RKO (cell line): ENCODE results near the gene LRRTM4.

Experiments used
- DNase-seq: peaks from one replicate; pipeline ENCODE4 v3.0.0-alpha.2; 2016; ENCODE audit warnings: low spot score

The LRRTM4 gene

DNA sequence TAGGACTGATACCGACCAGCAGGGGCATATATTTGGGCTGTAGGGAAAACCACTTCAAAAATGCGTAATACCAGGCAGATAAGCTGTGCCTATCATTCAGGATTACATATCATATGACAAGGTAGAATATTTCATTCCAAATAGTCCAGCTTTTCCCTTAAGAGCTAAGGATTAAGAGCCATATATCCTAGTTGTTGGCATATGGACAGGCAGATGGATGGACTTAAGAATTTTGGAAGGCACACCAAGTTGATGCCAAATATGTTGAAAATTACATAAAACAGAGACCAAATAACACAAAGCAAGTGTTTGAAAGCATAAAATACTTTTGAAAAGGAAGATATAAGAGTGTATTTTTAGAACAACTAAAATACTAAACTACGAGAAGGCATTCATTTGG lies 52.1 kb downstream of the LRRTM4 start:
- DNase-seq, result no peak

- no peak for DNase-seq
Observed at GRCh38 chr2:77469106-77469505, 53.1 kb downstream of the LRRTM4 start.

DNA sequence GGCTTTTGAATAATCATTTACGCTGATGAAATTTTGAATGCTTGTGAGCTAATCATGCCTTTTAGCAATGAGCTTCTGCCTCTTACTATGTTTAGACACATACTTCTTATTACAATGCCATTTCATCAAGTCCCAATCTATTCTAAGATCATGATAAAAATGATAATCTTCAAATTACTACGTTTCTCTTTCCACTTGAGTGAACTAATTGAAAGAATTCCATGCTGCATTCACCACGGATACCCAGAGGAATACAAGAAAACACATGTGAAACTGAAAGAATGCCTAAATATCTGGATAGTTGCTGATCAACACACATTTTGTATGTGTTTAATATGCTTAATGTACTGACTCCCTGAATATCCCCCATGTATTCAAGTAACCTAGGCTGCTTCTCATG lies 62.3 kb downstream of the LRRTM4 start:
- DNase-seq, result no peak

DNA sequence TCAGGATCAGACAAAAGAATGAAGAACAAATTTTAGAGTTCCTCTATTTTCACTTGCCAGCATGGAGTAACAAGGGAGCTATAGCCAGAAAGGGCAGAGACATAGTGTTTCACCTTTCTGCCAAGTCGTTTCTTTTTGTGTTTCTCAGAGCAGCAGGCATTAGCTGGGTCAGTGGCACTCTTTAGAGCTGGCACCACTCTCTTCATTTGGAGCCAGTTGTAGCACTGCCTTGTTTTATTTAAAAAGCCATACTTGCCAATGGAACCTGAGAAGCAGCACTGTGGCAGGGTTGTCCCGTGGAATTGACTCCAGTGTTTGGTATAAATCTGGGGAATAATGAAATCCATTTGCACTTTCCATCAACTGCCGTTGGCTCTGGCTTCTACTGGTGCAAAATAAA lies 64.0 kb downstream of the LRRTM4 start:
- DNase-seq, result no peak

DNA sequence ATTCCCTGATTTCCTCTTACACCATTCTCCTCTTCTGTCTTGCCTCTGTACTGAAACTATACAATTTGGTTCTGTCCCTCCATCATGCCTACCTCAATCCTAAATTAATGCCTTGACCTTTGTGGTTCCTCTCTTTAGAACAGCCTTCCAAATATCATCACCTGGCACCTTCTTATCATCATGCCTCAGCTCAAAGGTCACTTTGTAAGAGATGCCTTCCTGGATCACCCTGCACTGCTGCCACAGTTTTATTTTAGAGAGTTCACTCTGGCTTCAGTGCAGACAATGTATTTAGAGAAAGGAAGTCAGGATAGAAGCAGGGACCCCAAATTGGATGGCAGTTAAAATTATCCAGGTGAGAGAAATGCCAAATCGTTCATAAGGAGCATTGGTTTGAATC lies 64.5 kb downstream of the LRRTM4 start:
- no peak for DNase-seq

GRCh38 chr2:77443076-77443475 lies 79.1 kb downstream of the LRRTM4 start:
- DNase-seq, result peak; percentile 54

DNA sequence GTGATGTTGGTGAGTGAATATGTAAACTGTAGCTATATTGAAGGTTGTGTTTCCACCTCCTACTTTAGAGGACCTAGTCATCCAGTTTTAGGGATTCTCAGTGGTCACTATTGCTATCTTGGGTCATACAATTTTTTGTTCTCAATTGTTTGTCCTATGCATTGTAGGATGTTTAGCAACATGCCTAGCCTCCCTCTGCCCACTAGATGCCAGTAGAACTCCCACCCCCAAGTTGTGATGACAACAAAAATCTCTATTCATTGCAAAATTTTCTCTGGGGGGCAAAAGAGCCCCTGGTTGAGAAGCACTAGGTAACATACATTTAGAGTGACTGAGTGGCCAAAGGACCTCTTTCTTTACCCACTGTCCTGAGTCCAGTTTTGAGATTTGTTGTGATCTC lies 87.3 kb downstream of the LRRTM4 start:
- peak; percentile 0 for DNase-seq

GRCh38 chr2:77428946-77429345 lies 93.2 kb downstream of the LRRTM4 start:
- no peak for DNase-seq

DNA sequence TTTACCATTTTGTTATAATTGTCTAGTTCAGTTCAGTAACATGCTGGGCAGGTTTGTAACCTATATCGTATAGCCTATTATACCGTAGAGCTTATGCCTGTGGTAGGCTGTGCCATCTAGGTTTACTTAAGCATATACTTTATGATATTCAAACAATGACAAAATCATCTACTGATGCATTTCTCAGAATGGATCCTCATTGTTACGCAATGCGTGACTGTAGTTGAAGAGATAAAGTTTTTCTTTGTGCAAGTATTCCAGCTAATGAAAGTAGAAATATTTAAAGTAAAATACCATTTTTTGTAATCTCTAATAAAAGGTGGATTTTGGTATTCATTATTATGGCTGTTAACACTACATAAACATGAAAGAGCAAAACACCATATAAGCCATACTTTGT lies 100.2 kb downstream of the LRRTM4 start:
- no peak for DNase-seq

GRCh38 chr2:77418537-77418936 lies 103.6 kb downstream of the LRRTM4 start:
- DNase-seq, result no peak

DNA sequence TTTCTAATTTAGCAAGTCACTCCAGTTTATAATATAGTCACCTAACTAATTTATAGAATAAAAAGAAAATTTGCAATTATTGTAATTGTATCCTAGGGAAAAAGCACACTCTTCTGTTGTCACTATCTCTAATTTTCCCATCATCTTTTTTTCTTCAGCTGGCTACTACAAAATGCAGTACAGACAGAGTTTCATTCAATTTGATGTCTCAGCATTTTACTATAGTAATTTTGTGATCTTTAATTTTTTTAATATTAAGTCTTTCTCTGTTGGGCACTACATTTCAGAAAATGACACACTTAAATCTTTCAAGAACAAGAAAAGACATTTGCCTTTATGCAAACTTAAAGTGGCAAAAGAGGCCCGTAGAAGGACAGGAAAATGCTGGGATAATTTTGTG lies 118.0 kb downstream of the LRRTM4 start:
- no peak for DNase-seq

DNA sequence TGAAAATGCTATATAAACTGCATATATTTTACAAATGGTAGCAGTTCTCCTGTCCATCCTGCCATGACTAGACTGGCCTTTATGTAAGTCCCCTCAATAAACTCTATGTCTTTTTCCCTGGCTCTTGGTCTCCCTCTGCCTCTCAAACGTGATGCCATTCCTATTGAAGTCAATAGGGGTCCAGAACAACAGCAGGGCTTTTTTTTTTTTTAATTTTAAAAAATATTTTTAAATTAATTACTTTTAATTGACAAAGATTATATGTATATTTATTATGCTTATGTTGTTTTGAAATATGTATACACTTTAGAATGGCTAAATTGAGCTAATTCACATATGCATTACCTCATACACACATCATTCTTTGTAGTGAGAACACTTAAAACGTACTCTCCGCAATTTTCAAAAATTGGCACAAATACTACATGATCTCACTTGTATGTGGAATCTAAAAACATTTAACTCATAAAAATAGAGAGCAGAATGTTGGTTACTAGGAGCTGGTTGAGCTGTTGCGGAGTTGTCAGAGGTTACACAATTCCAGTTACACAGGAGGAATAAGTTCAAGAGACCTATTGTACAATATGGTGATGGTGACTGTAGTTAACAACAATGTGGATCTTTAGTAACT lies 123.1 kb downstream of the LRRTM4 start:
- no peak for DNase-seq

DNA sequence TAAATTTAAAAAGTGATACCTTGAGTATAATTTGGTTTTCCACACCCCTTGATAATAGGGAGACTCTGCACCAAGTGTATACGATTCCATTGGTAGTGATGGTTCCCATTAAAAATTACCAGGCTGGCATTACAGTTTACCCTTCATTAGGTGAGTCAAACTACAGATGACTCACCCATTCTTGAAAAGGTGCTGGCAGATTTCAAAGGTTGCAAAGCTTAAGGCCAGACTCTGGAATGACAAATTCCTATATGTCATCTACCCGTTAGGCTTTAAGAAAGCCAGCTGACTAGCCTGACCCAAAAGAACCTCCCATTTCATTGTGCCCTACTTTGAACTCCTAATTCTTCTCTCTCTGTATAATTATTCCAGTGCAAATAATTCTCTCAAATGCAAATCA lies 124.4 kb downstream of the LRRTM4 start:
- peak; percentile 12 for DNase-seq

DNA sequence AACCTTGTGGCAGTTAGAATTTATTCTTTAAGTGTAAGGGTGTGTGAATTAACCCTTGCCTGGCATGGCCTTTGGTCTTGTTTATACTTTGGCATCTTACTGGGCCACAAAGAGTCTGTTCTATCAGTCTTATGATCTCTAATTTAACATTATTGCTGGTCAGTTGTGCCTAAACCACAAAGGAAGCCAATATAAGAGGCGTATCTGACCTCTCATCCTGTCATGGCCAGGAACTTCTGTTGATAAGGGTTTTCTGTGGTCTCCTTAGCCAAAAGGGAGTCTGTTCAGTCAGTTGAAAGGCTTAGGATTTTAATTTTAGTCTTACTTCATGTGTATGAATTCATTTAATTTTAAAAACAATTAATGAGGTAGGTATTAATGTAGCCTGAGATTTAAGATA lies 127.2 kb downstream of the LRRTM4 start:
- no peak for DNase-seq

DNA sequence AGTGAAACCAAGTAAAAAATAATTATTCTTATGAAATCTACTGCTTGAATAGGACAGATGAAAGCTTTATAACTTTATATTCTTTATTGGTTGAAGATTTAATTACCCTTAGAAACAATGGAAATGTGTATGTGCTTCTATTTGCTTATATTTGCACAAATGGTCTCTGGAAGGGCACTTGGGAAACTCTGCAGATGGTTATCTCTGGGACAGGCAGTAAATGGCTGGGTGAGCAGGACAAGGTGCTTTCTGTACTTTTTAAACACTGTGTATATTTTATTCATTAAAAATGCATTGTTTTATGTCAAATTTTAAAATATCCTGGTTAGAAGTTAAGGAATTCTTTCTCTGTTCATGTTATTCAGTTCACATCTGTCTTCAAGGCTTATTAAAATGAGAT lies 131.1 kb downstream of the LRRTM4 start:
- DNase-seq, result no peak

- no peak for DNase-seq
Observed at GRCh38 chr2:77387324-77387723, 134.9 kb downstream of the LRRTM4 start.

DNA sequence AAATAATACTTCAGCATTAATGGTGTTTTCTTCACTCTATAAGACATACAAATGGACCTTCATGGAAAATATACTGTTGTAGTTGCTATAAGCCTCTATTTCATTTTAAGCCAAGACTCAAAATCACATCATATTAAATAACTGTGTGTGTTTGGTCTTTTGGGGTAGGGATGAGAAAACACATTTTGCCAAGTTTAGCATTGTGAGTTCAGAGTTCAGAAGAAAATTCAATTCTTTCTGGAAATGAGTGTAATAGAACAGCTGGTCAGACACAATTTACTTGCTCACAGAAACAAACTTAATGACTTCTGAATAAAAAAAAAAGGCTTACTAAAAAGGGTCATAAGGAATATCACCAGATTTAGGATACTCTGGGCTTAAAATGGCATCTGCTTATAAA lies 149.5 kb downstream of the LRRTM4 start:
- no peak for DNase-seq

GRCh38 chr2:77370511-77370910 lies 151.7 kb downstream of the LRRTM4 start:
- no peak for DNase-seq

DNA sequence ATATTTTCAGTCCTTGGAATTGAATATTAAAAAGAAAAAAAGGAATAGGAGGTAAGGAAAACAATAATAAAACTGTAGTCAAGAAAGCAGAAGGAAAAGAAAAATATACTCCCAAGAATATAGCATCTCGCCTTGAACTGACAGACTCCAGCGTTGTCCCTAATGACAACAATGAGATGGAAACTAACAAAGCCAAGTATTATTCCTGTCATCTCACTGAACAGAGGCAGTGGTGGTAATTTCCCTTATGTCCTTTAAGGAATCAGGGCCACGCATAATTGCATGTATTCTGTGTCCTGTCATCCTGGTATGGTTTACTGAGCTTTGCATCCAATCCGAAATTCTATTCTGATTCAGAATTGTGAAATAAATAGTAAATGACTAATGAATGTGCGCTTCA lies 158.9 kb downstream of the LRRTM4 start:
- no peak for DNase-seq

GRCh38 chr2:77348821-77349220 lies 173.4 kb downstream of the LRRTM4 start:
- no peak for DNase-seq

GRCh38 chr2:77336013-77336412 lies 186.2 kb downstream of the LRRTM4 start:
- DNase-seq, result no peak

DNA sequence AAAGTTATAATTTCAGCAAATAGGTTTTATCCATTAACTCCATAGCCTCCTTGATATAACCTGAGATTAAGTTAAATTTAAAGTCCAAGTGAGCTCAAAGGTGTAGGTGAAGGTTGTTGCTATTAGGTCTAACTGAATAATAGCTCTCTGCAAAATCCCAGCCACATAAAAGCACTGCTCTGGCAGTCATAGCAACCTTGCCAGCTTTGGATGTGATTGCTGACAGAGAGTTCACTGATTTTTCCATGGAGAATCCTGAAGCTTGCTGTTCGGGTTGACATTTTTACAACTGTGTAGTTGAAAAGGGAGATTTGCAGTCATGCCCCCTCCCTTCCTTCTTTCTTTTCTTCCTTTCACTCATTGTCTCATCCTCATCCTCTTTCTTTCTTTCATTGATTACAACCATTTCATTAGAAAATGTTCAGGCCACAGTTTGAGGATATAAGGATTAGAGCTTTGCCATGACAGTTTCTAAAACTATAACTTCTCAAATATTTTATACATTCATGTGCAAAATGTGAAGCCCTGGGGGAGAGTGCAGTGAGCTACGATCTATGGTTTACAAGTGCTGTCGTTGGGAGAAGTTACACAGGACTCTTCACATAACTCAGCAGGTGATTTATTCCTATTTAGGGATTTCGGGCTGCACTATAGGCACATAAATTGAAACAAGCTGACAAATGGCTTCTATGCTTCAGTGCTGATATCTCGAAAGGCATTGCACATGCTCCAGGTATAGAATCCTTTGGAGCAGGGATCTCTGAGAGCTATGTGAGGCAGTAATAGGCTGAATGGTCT lies 193.8 kb downstream of the LRRTM4 start:
- no peak for DNase-seq

DNA sequence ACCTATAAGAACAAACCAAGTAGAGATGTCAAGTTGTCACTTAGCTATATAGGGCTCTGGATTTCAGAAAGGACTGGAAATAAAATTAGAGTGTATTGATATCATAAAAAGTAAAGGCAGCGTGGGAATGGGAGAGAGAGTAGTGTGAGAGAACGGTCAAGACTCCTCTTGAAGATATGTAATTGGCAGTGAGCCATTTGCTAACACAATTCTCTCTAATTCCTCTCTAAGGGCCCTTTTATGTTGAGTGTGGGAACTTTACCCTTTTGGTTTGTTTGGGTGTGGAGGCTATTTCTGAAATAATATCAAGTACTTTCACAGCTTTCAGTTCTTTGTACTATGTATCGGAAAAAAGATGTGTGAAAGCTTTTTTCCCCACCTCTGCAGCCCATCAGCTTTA lies 196.8 kb downstream of the LRRTM4 start:
- DNase-seq, result no peak

GRCh38 chr2:77322431-77322830 lies 199.7 kb downstream of the LRRTM4 start:
- DNase-seq, result no peak
